Stimulated activated CD8-positive, alpha-beta memory T cell treated with anti-CD3 and anti-CD28 coated beads, Interleukin-15, amount 100 ng/mL, for 48 hours (primary cell): ENCODE data around the gene AOC3.
A peak's percentile ranks its signal among the peaks of the same experiment; 100 is the strongest.
"Not testable (repeated sequence)": the region's sequence is repeated elsewhere in the genome, so short reads cannot be mapped to it uniquely, and the experiment has no call there.

Experiments used
- DNase-seq, 2 donors: peaks; one replicate each; pipeline ENCODE4 v3.0.0-alpha.2; 2020; ENCODE audit warnings: low read depth in 2 of 2

The AOC3 gene

DNA sequence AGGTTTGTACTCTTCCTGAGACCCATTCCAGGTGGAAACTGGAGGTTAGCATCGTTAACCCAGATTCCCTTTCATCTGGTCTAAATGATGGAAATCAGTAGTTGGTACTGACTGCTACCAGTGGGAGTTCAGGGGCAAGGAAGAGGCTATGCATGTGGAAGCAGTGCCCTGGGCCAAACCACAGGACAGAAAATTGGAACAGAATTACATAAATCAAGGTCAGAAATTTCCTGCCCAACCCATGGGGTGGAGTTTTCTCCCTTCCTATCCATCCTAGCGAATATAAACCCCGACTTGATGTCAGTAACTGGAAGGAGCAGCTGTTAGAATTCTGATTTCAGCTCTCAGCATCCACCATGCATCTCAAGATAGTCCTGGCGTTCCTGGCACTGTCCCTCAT lies 6.7 kb upstream of the AOC3 start, which contains the start of gene AOC2:
Gene AOC2 (plus strand): TSS at position 310 of the 400 bp plus-strand sequence. CDS start 47 bp downstream, at position 357.
- no peak for DNase-seq

DNA sequence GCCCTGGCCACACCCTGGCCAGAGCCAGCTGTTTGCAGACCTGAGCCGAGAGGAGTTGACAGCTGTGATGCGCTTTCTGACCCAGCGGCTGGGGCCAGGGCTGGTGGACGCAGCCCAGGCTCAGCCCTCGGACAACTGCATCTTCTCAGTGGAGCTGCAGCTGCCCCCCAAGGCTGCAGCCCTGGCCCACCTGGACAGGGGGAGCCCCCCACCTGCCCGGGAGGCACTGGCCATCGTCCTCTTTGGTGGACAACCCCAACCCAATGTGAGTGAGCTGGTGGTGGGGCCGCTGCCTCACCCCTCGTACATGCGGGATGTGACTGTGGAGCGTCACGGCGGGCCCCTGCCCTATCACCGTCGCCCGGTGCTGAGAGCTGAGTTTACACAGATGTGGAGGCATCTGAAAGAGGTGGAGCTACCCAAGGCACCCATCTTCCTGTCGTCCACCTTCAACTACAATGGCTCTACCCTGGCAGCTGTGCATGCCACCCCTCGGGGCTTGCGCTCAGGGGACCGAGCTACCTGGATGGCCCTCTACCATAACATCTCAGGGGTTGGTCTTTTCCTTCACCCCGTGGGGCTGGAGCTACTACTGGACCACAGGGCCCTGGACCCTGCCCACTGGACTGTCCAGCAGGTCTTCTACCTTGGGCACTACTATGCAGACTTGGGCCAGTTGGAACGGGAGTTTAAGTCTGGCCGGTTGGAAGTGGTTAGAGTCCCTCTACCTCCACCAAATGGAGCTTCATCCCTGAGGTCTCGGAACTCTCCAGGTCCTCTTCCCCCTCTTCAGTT lies 6.0 kb upstream of the AOC3 start:
- no peak for DNase-seq

DNA sequence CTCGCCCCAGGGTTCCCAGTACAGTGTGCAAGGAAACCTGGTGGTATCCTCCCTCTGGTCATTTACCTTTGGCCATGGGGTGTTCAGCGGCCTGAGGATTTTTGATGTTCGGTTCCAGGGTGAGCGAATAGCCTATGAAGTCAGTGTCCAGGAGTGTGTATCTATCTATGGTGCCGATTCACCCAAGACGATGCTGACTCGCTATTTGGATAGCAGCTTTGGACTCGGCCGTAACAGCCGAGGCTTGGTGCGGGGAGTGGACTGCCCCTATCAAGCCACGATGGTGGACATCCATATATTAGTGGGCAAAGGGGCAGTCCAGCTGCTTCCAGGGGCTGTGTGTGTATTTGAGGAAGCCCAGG lies 5.5 kb upstream of the AOC3 start:
- no peak for DNase-seq

DNA sequence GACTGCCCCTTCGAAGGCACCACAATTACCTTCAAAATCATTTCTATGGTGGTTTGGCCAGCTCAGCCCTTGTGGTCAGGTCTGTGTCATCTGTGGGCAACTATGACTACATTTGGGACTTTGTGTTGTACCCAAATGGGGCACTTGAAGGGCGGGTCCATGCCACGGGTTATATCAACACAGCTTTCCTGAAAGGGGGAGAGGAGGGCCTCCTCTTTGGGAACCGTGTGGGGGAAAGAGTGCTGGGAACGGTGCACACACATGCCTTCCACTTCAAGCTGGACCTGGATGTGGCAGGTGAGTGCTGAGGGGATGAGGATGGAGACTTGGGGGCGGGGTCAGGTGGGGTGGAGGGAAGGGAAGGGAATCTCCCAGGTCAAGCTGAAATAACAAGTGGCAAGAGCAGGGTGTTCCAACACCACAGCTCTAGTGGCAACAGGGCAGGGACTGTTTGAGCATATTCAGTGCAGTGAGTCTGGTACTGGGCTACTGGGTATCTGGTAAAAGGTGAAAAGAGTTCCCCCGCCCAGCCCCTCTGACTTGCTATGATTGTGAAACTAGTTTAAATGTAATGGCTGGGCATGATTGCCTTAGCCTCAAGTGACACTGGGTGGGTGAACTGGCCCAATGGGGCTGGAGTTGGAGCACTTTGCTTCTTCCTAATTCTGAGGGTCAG lies 4.9 kb upstream of the AOC3 start:
- DNase-seq = peak; percentile 49 to 61

- DNase-seq = no peak
Observed at GRCh38 chr17:42846594-42847280, 4.3 kb upstream of the AOC3 start.

DNA sequence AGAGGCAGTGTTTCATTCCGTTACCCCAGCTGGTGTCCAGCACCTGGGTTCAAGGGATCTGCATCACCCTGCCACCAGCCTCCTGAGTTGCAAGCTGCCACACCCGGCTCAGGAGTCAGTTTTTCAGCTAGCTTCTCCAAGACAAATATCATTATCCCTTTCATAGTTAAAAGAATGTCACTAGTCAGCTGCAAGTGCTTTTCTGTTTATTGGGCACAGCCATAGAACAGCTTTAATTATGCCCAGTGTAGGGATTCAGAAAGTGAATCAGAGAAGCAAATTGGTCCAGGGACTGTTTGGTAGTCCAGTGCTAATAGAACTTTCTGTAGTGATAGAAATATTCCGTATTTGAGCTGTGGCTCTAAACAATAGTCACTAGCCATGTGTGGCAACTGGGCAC lies 2.9 kb upstream of the AOC3 start:
- DNase-seq = no peak

DNA sequence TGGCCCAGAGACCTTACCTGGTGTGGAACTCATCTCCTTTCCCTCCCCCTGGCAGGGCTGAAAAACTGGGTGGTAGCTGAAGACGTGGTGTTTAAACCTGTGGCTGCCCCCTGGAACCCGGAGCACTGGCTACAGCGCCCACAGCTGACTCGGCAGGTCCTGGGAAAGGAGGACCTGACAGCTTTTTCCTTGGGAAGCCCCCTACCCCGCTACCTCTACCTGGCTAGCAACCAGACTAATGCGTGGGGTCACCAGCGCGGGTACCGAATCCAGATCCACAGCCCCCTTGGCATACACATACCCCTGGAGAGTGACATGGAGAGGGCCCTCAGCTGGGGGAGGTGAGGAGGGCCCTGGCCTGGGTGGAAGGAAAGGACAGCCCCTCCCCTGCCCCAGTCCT lies 2.0 kb upstream of the AOC3 start:
- no peak for DNase-seq

GRCh38 chr17:42849451-42850181 lies 1.4 kb upstream of the AOC3 start:
- DNase-seq = no peak

GRCh38 chr17:42851371-42852240 lies 607 bp downstream of the AOC3 start:
- DNase-seq = not testable (repeated sequence)

DNA sequence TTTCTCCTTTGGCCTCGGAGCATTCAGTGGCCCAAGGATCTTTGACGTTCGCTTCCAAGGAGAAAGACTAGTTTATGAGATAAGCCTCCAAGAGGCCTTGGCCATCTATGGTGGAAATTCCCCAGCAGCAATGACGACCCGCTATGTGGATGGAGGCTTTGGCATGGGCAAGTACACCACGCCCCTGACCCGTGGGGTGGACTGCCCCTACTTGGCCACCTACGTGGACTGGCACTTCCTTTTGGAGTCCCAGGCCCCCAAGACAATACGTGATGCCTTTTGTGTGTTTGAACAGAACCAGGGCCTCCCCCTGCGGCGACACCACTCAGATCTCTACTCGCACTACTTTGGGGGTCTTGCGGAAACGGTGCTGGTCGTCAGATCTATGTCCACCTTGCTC lies 1.4 kb downstream of the AOC3 start:
- no peak for DNase-seq

- no peak for DNase-seq
Observed at GRCh38 chr17:42853004-42853403, 2.0 kb downstream of the AOC3 start.

GRCh38 chr17:42853597-42853967 lies 2.6 kb downstream of the AOC3 start:
- DNase-seq = no peak

- no peak for DNase-seq
Observed at GRCh38 chr17:42853968-42854790, 3.2 kb downstream of the AOC3 start.

DNA sequence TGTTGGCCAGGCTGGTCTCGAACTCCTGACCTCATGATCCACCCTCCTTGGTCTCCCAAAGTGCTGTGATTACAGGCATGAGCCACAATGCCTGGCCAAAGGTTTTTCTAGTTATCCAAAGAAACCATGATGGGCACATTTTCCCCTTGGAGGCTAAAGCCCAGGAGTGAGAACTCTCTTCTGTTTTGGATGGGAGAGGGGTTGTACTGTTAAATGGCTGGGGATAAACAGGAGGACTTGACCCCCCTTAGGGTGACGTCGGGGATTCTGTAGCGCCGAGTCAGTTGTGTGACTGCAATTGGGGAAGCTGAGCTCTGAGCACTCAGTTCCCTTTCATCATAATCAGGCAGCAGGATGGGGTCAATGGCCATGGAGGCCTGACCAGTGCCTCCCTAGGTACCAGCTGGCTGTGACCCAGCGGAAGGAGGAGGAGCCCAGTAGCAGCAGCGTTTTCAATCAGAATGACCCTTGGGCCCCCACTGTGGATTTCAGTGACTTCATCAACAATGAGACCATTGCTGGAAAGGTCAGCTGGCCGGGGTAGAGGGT lies 4.1 kb downstream of the AOC3 start:
- no peak for DNase-seq

DNA sequence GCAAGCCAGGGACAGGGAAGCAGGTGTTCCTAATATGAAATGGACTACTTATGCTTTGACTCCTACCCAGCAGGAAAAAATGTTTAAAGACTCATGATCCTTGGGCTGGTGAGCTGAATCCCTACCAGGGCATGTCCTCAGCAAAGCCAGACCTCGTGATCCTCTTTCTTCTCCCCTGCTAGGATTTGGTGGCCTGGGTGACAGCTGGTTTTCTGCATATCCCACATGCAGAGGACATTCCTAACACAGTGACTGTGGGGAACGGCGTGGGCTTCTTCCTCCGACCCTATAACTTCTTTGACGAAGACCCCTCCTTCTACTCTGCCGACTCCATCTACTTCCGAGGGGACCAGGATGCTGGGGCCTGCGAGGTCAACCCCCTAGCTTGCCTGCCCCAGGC lies 5.1 kb downstream of the AOC3 start:
- not testable (repeated sequence) for DNase-seq

DNA sequence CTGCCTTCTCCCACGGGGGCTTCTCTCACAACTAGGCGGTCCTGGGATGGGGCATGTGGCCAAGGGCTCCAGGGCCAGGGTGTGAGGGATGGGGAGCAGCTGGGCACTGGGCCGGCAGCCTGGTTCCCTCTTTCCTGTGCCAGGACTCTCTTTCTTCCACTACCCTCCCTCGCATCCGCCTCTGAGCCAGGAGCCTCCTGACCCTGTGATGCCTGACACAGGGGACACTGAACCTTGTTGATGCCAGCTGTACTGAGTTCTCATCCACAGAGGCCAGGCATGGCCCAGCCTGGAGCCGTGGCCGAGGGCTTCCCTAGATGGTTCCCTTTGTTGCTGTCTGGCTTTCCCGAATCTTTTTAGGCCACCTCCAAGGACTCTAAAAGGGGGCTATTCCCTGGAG lies 5.5 kb downstream of the AOC3 start:
- not testable (repeated sequence) for DNase-seq

DNA sequence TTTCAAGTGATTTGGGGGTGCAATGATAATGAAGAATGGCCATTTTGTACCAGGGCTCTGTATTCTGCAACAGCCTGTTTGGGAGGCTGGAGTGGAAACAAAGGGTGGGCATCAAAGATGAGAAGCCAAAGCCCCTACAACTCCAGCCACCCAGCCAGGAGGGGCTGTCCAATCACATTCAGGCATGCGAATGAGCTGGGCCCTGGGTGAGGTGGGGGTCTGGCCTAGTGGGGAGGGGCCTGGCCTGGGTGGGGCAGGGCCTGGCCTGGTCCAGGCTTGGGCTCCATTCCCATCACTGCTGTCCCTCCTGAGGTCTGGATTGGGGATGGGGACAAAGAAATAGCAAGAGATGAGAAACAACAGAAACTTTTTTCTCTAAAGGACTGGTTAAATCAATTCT lies 6.4 kb downstream of the AOC3 start:
- no peak for DNase-seq

GRCh38 chr17:42865638-42866094 lies 14.7 kb downstream of the AOC3 start:
- no peak for DNase-seq

- no peak for DNase-seq
Observed at GRCh38 chr17:42866216-42866615, 15.2 kb downstream of the AOC3 start.
